Astrocyte (in vitro differentiated cells and primary cell): ENCODE data around the gene ANKRD11.

Experiments used
- CTCF ChIP-seq: IDR thresholded peaks from 2 replicates; pipeline ENCODE4 v1.5.1; 2011; ENCODE audit warnings: low read depth, mild to moderate bottlenecking, inconsistent platforms, low read length, moderate library complexity; ENCODE audit not compliant: insufficient read depth
- EZH2 ChIP-seq: IDR thresholded peaks from 2 replicates; pipeline ENCODE4 v1.6.1; 2012; ENCODE audit warnings: mild to moderate bottlenecking, low read length, inconsistent platforms; ENCODE audit not compliant: insufficient read depth

DNA sequence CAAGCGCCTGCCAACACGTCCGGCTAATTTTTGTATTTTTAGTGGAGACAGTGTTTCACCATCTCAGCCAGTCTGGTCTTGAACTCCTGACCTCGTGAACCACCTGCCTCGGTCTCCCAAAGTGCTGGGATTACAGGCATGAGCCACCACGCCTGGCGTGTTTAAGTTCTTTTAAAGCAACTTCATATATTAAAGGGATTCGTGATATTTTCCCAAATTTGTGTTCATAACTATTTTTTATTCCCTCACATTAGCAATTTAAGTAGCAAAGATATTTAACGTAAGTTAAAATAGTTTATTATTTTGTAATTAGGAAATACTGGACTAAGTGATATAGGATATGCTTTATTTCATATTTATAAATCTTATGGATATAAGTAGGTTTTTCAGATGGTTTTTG, 22.1 kb upstream of the ANKRD11 start:
- TF ChIP-seq CTCF (no peak), EZH2 (no peak)
